Calu3 (cell line): Measurements from ENCODE around the gene ZNF616. TPM values are rescaled to one million over a fixed set of nuclear protein-coding genes. Genes with fewer than 3 reads are reported as not detected.
A peak's percentile ranks its signal among the peaks of the same experiment; 100 is the strongest.

ENCODE experiments used
- BruUV-seq: library from RNA; stranded (reverse); fragments of 400-500 nt; replicated peaks from 2 replicates; lab custom pipeline; 2021; lab: Mats Ljungman, UMichigan
- CTCF ChIA-PET: fragments of 300-600 bp; sonication (Branson Sonifier 250); formaldehyde crosslinking; loops from one replicate; lab custom pipeline; 2022; ENCODE audit warnings: antibody characterized with exemption; lab: Charles Lee
- DNase-seq: peaks from one replicate; pipeline ENCODE4 v3.0.0; 2022
- H3K27ac Mint-ChIP-seq: one replicate; pipeline ENCODE4 v1.8.0; 2022; ENCODE audit warnings: mixed read lengths; ENCODE audit not compliant: unreplicated experiment
- H3K27me3 Mint-ChIP-seq: one replicate; pipeline ENCODE4 v1.8.0; 2022; ENCODE audit warnings: mixed read lengths; ENCODE audit not compliant: unreplicated experiment
- H3K36me3 Mint-ChIP-seq: one replicate; pipeline ENCODE4 v1.8.0; 2022; ENCODE audit warnings: mild to moderate bottlenecking, moderate library complexity, mixed read lengths; ENCODE audit not compliant: insufficient read depth, unreplicated experiment
- H3K4me1 Mint-ChIP-seq: one replicate; pipeline ENCODE4 v1.8.0; 2022; ENCODE audit warnings: mild to moderate bottlenecking, low read depth, mixed read lengths; ENCODE audit not compliant: unreplicated experiment
- H3K4me3 Mint-ChIP-seq: one replicate; pipeline ENCODE4 v1.8.0; 2022; ENCODE audit warnings: mild to moderate bottlenecking, low read depth, moderate library complexity, mixed read lengths; ENCODE audit not compliant: unreplicated experiment
- H3K9me3 Mint-ChIP-seq: one replicate; pipeline ENCODE4 v1.8.0; 2022; ENCODE audit warnings: low read depth, mixed read lengths; ENCODE audit not compliant: unreplicated experiment
- CTCF ChIP-seq: fragments of 200-600 bp; IDR thresholded peaks from one replicate; pipeline ENCODE4 v1.8.0; 2022; ENCODE audit warnings: antibody characterized with exemption; ENCODE audit not compliant: unreplicated experiment
- intact Hi-C: fragments of 100-400 bp; cut with micrococcal nuclease; formaldehyde crosslinking; loops from one replicate; pipeline ENCODE4 v1.10.0; 2022; ENCODE audit not compliant: unreplicated experiment
- total RNA-seq: library from RNA; stranded (reverse); gene quantifications from 2 replicates; pipeline ENCODE4 v1.2.3, GENCODE V29; 2022

Gene ZNF616
- total RNA-seq, 1 experiment from 2014 or later, result 8.9 TPM

- Mint-ChIP-seq H3K27me3 (no peaks in the 10 kb centered on the region), H3K27ac (no peak overlapping the region), H3K4me3 (no peak overlapping the region), H3K4me1 (peaks cover 11% of the 10 kb centered on the region), H3K9me3 (peaks cover 9% of the 10 kb centered on the region), H3K36me3 (peaks cover 25% of the 10 kb centered on the region)
- intact Hi-C loops, result no loop called here
- BruUV-seq, result no TSS peak
- no peak for DNase-seq
- CTCF ChIA-PET, result no interaction called here
- TF ChIP-seq CTCF, result no peak
These were observed 1.5 kb upstream of the ZNF616 start for GRCh38 chr19:52141203-52141602.

DNA sequence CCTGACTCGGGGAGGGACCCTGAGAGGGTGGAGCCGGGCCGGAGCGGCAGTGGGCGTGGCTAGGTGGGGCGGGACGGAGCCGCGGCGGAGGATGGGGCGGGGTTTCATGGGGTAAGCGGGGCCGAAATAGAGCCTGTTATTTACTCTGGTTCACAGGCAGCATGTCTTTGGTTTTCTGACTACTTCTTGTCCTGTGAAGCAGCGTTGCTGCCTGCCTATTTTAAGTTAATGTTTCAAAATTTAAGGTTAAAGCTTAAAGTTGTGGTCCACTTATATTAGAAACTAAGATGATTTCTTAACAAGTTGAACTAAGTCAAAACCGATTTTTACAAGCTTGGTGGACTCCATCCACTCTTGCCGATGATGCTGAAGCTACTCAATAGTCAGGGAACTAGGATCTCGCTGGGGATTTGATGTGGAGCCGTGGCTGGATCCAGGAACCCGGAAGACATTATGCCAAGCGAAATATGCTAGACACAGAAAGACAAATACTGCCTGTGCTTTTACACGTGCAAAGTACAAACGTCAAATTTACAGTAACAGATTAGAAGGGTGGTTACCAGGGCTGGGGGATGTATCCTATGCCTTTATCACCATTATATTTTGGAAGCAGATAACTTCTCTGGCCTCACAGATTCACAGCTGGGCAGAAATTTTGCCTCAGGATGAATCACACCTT is 433 bp upstream of the ZNF616 start:
- peaks cover 11% of the 10 kb centered on the region for H3K4me1 Mint-ChIP-seq
- H3K9me3 Mint-ChIP-seq, result peaks cover 13% of the 10 kb centered on the region
- intact Hi-C loops, result no loop called here
- TF ChIP-seq CTCF, result no peak
- no peak for DNase-seq
- BruUV-seq, result no TSS peak
- H3K4me3 Mint-ChIP-seq, result peak overlapping the region; percentile 84
- peak overlapping the region; percentile 71 for H3K27ac Mint-ChIP-seq
- no peaks in the 10 kb centered on the region for H3K27me3 Mint-ChIP-seq
- H3K36me3 Mint-ChIP-seq, result peaks cover 25% of the 10 kb centered on the region
- CTCF ChIA-PET, result interaction anchor here (0.6 to 1.3 kb wide), 2 partner anchors 49 to 524 kb away, joined by 3 to 5 read pairs; partner anchors contain the start of gene PPP2R1A

DNA sequence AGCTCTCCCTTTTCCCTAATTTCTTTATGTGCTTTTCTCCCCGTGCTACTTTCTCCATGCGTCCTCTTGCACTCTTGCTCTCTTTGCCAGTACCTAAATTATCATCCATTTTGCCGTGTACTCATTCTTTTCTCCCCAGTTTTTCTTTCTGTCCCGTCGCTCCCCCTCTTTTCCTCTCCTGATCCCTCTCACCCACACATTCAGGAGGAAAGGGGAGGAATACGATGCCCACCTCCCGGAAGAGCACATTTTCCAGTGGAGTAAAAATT is 821 bp downstream of the ZNF616 start:
- Mint-ChIP-seq H3K36me3 (peaks cover 25% of the 10 kb centered on the region), H3K9me3 (peaks cover 16% of the 10 kb centered on the region), H3K27ac (peak overlapping the region; percentile 71), H3K4me1 (peaks cover 11% of the 10 kb centered on the region), H3K27me3 (no peaks in the 10 kb centered on the region), H3K4me3 (peak overlapping the region; percentile 84)
- intact Hi-C loops, result loop anchor here (1.0 to 5.0 kb wide), 4 partner anchors 32 to 98 kb away; partner anchors contain the start of genes ZNF432 and ZNF836
- no peak for DNase-seq
- BruUV-seq, result no TSS peak
- CTCF ChIA-PET, result interaction anchor here (0.5 to 1.4 kb wide), 2 partner anchors 98 to 312 kb away, joined by 3 to 4 read pairs; no protein-coding TSS in a partner anchor
- no peak for TF ChIP-seq CTCF

GRCh38 chr19:52138278-52138982 is 1.3 kb downstream of the ZNF616 start:
- peak overlapping the region; percentile 71 for H3K27ac Mint-ChIP-seq
- peak overlapping the region; percentile 84 for H3K4me3 Mint-ChIP-seq
- CTCF ChIA-PET, result interaction anchor here (0.6 to 1.5 kb wide), 3 partner anchors 51 to 99 kb away, joined by 3 to 11 read pairs (median 4); partner anchors contain the start of gene PPP2R1A
- intact Hi-C loops, result loop anchor here (5.0 kb wide), 1 partner anchor 91 kb away; the partner anchor contains the start of gene ZNF432
- peaks cover 16% of the 10 kb centered on the region for H3K9me3 Mint-ChIP-seq
- peaks cover 11% of the 10 kb centered on the region for H3K4me1 Mint-ChIP-seq
- no peaks in the 10 kb centered on the region for H3K27me3 Mint-ChIP-seq
- H3K36me3 Mint-ChIP-seq, result peaks cover 25% of the 10 kb centered on the region
- BruUV-seq, result no TSS peak
- TF ChIP-seq CTCF, result no peak
- DNase-seq, result peak; percentile 55
